Left lobe of liver (tissue), 2 donors: ENCODE results near the gene GALNT8. TPM values are rescaled to one million over a fixed set of nuclear protein-coding genes. Genes with fewer than 3 reads are reported as not detected.
"Not testable (repeated sequence)": the region's sequence is repeated elsewhere in the genome, so short reads cannot be mapped to it uniquely, and the experiment has no call there.

Experiments used
- ATAC-seq: fragments of 200-7000 bp; cut with Tn5 transposase; one replicate; pipeline ENCODE4 v1.9.1; 2020; ENCODE audit warnings: mild to moderate bottlenecking, moderate library complexity
- DNase-seq: peaks from one replicate; pipeline ENCODE4 v3.0.0-alpha.2; 2020; ENCODE audit warnings: low spot score
- total RNA-seq: library from RNA; stranded (reverse); gene quantifications from one replicate; pipeline ENCODE4 v1.2.1, GENCODE V29; 2021
- donor health status: DM: no; HTN: no; CAD: no; lungs with moderate emphysema.
- donor health status: DM: no; HTN: yes; CAD: no.

Gene GALNT8
- not detected for total RNA-seq

- no peak for ATAC-seq
- DNase-seq: no peak
Measured at GRCh38 chr12:4719821-4720636, at the start of gene GALNT8. Gene GALNT8 (plus strand): TSS chr12:4720400. CDS start chr12:4720678, 278 bp downstream.

GRCh38 chr12:4679711-4680110, 40.5 kb upstream of the GALNT8 start:
- DNase-seq: no peak
- ATAC-seq: no peak

- DNase-seq (no peak), ATAC-seq (no peak)
Measured at GRCh38 chr12:4681732-4682131, 38.5 kb upstream of the GALNT8 start.

GRCh38 chr12:4685317-4685716, 34.9 kb upstream of the GALNT8 start:
- ATAC-seq (no peak), DNase-seq (no peak)

GRCh38 chr12:4690760-4691159, 29.4 kb upstream of the GALNT8 start:
- DNase-seq (no peak), ATAC-seq (no peak)

GRCh38 chr12:4700621-4701026, 19.6 kb upstream of the GALNT8 start:
- ATAC-seq (no peak), DNase-seq (no peak)

- no peak for DNase-seq
- ATAC-seq: no peak
Measured at GRCh38 chr12:4701395-4702190, 18.6 kb upstream of the GALNT8 start.

- ATAC-seq (no peak), DNase-seq (no peak)
Measured at GRCh38 chr12:4703676-4704075, 16.5 kb upstream of the GALNT8 start.

GRCh38 chr12:4705824-4706223, 14.4 kb upstream of the GALNT8 start:
- no peak for ATAC-seq
- no peak for DNase-seq

- ATAC-seq: peak; percentile 40
- no peak for DNase-seq
Measured at GRCh38 chr12:4707306-4707705, 12.9 kb upstream of the GALNT8 start.

- ATAC-seq: no peak
Measured at GRCh38 chr12:4710113-4710512, 10.1 kb upstream of the GALNT8 start.

GRCh38 chr12:4714879-4715278, 5.3 kb upstream of the GALNT8 start:
- peak; percentile 82 for ATAC-seq

More at GRCh38 chr12:4710113-4710512, 10.1 kb upstream of the GALNT8 start:
- no peak for DNase-seq

GRCh38 chr12:4717806-4718205, 2.4 kb upstream of the GALNT8 start:
- DNase-seq: no peak
- no peak for ATAC-seq

More at GRCh38 chr12:4714879-4715278, 5.3 kb upstream of the GALNT8 start:
- DNase-seq: no peak

- DNase-seq: no peak
- no peak for ATAC-seq
Measured at GRCh38 chr12:4720637-4720995, 416 bp downstream of the GALNT8 start.

- not testable (repeated sequence) for ATAC-seq, DNase-seq
Measured at GRCh38 chr12:4721587-4721986, 1.4 kb downstream of the GALNT8 start.

- no peak for ATAC-seq
- DNase-seq: no peak
Measured at GRCh38 chr12:4723226-4723625, 3.0 kb downstream of the GALNT8 start.

- ATAC-seq: no peak
- DNase-seq: no peak
Measured at GRCh38 chr12:4725057-4725456, 4.9 kb downstream of the GALNT8 start.

GRCh38 chr12:4734625-4735340, 14.6 kb downstream of the GALNT8 start:
- ATAC-seq (peak; percentile 94), DNase-seq (peak; percentile 59)

GRCh38 chr12:4736091-4736490, 15.9 kb downstream of the GALNT8 start:
- DNase-seq (no peak), ATAC-seq (no peak)

- ATAC-seq (no peak), DNase-seq (no peak)
Measured at GRCh38 chr12:4738541-4738940, 18.3 kb downstream of the GALNT8 start.

GRCh38 chr12:4742416-4742970, 22.3 kb downstream of the GALNT8 start:
- no peak for DNase-seq
- ATAC-seq: no peak
